Mesothelial cell of epicardium (in vitro differentiated cells): ENCODE results near the gene ANKRD31. TPM values are rescaled to one million over a fixed set of nuclear protein-coding genes. Genes with fewer than 3 reads are reported as not detected.

Experiments
- DNase-seq, 2 experiments: peaks; one replicate each; pipeline ENCODE4 v3.0.0; 2021; ENCODE audit warnings: low spot score in 2 of 2; ENCODE audit not compliant: unreplicated experiment in 2 of 2
- H3K27ac Mint-ChIP-seq: 2 replicates; pipeline ENCODE4 v1.8.0; 2021; ENCODE audit warnings: mixed read lengths
- H3K27me3 Mint-ChIP-seq: 2 replicates; pipeline ENCODE4 v1.8.0; 2021; ENCODE audit warnings: low read depth, mixed read lengths
- H3K36me3 Mint-ChIP-seq: 2 replicates; pipeline ENCODE4 v1.8.0; 2021; ENCODE audit warnings: mixed read lengths
- H3K4me1 Mint-ChIP-seq: 2 replicates; pipeline ENCODE4 v1.8.0; 2021; ENCODE audit warnings: mixed read lengths
- H3K4me3 Mint-ChIP-seq: 2 replicates; pipeline ENCODE4 v1.8.0; 2021; ENCODE audit warnings: mild to moderate bottlenecking, moderate library complexity, mixed read lengths
- H3K9me3 Mint-ChIP-seq: 2 replicates; pipeline ENCODE4 v1.8.0; 2021; ENCODE audit warnings: mixed read lengths
- CTCF ChIP-seq: fragments of 200-600 bp; sonication (generic); IDR thresholded peaks from one replicate; pipeline ENCODE4 v1.5.0; 2021; ENCODE audit warnings: antibody characterized with exemption; ENCODE audit not compliant: unreplicated experiment
- total RNA-seq: library from RNA; stranded (reverse); gene quantifications from 3 replicates; pipeline ENCODE4 v1.2.1, GENCODE V29; 2021

Gene ANKRD31
- total RNA-seq, 1 donor from 2014 or later, result 1.1 TPM

DNA sequence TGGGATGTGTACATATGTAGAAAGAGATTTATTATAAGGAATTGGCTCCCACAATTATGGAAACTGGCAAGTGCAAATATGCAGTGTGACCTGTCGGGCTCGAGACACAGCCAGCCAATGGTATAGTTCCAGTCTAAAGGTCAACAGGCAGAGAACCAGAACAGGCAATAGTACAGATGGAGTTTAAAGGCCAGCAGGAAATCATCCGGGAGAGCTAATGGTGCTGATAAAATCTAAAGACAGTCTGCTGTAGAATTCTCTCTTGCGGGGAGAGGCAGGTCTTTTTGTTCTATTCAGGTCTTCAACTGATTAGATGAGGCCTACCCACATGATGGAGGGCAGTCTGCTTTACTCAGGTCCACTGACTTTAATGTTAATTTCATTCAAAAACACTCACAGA is 21.8 kb downstream of the ANKRD31 start:
- H3K9me3 Mint-ChIP-seq, result peaks cover 37% of the 10 kb centered on the region
- no peak for DNase-seq
- no peak overlapping the region for H3K4me3 Mint-ChIP-seq
- H3K27ac Mint-ChIP-seq, result no peak overlapping the region
- peaks cover 24% of the 10 kb centered on the region for H3K36me3 Mint-ChIP-seq
- no peaks in the 10 kb centered on the region for H3K27me3 Mint-ChIP-seq
- no peak for TF ChIP-seq CTCF
- no peaks in the 10 kb centered on the region for H3K4me1 Mint-ChIP-seq

DNA sequence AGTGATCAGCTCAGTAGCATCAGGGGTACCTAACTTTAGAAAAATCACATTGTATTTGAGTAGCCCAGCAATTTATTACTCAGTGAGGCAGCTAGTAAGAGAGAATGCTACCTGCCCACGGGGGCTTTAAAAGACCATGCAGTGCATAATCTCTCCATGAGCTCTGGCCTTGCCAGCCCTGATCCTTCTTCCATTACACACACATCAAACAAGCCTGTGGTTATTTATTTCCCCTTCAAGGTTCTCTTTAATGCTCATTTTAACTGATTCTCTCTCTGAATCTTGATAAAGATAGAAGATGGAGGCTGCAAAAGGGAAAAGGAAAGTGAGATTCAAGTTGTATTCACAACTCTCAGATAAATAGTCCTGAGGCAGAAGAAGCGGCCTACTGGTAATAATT is 22.3 kb downstream of the ANKRD31 start:
- peaks cover 20% of the 10 kb centered on the region for H3K36me3 Mint-ChIP-seq
- H3K9me3 Mint-ChIP-seq, result peaks cover 31% of the 10 kb centered on the region
- H3K27me3 Mint-ChIP-seq, result no peaks in the 10 kb centered on the region

DNA sequence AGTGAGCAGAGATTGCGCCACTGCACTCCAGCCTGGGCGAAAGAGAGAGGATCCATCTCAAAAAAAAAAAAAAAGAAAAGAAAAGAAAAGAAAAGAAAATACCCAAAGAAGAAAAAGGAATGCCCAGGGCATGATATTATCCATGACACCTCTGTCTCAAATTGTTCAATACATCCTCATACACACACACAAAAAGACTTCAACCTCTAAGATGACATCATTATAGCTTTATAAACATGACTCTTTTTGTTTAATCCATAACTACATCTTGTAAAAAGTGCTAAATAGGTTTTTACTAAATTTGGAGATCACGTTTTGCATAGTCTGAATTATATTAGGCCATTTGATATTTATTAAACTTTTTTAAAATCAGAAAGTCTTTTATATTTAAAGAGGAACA is 33.1 kb downstream of the ANKRD31 start:
- Mint-ChIP-seq H3K27ac (no peak overlapping the region), H3K4me3 (no peak overlapping the region), H3K27me3 (no peaks in the 10 kb centered on the region), H3K9me3 (no peaks in the 10 kb centered on the region), H3K36me3 (no peaks in the 10 kb centered on the region), H3K4me1 (peaks cover 4% of the 10 kb centered on the region)
- no peak for DNase-seq
- no peak for TF ChIP-seq CTCF

More for the DNA sequence above, 22.3 kb downstream of the ANKRD31 start:
- TF ChIP-seq CTCF, result no peak
- H3K4me1 Mint-ChIP-seq, result no peaks in the 10 kb centered on the region
- no peak for DNase-seq
- no peak overlapping the region for H3K27ac Mint-ChIP-seq
- no peak overlapping the region for H3K4me3 Mint-ChIP-seq

DNA sequence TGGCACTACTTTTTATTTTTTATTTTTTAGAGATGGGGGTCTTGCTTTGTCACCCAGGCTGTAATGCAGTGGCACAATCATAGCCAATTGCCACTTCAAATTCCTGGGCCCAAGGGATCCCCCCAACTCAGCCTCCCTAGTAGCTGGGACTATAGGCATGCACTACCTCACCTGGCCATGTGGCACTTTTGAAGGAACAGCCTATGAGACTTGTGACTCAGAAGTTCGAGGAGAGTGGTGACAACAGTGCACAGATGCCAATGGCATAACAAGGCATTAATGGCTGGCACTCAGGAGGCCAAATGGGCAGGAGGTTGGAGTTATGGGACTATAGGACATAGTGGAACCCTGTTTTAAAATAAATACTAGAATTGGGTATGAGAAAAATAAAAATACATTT is 33.7 kb downstream of the ANKRD31 start:
- Mint-ChIP-seq H3K4me1 (peaks cover 4% of the 10 kb centered on the region), H3K36me3 (no peaks in the 10 kb centered on the region), H3K9me3 (no peaks in the 10 kb centered on the region), H3K4me3 (no peak overlapping the region), H3K27ac (no peak overlapping the region), H3K27me3 (no peaks in the 10 kb centered on the region)
- TF ChIP-seq CTCF, result no peak
- no peak for DNase-seq

DNA sequence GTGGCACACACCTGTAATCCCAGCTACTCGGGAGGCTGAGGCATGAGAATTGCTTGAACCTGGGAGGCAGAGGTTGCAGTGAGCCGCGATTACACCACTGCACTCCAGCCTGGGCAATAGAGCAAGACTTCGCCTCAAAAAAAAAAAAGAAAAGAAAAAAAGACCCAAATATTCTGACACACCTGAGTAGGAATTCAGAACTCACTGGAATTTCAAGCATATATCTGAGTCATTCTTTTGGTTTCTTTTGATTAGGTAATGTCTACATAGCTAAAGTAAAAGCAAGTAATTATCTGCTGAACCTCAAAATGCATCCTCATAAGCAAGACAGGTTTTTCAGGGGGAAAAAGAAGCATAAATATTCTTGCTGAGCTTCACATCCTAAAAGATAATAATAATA is 35.9 kb downstream of the ANKRD31 start:
- Mint-ChIP-seq H3K27me3 (no peaks in the 10 kb centered on the region), H3K36me3 (no peaks in the 10 kb centered on the region), H3K4me1 (peaks cover 4% of the 10 kb centered on the region), H3K27ac (no peak overlapping the region), H3K9me3 (no peaks in the 10 kb centered on the region), H3K4me3 (no peak overlapping the region)
- no peak for TF ChIP-seq CTCF
- DNase-seq, result no peak

DNA sequence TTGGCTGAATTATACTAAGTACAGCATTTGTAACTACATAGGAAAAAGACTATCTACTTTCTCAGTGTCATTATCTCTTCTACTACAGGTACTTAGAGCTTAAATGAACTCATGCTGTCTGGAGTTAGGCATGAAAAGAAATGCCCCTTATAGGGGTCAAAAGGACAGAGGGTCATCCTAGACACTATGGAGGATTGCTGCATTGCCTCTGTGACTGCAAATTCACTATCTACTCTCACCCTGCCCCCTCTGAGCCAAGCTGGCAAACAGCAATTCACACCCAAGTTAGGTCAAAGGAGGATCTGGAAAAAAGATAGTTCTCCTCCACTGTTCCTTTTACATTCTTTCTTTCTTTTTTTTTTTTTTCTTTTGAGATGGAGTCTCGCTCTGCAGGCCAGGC is 36.7 kb downstream of the ANKRD31 start:
- no peaks in the 10 kb centered on the region for H3K27me3 Mint-ChIP-seq
- no peak for DNase-seq
- no peak overlapping the region for H3K4me3 Mint-ChIP-seq
- no peaks in the 10 kb centered on the region for H3K36me3 Mint-ChIP-seq
- H3K4me1 Mint-ChIP-seq, result peaks cover 4% of the 10 kb centered on the region
- no peak overlapping the region for H3K27ac Mint-ChIP-seq
- no peaks in the 10 kb centered on the region for H3K9me3 Mint-ChIP-seq
- no peak for TF ChIP-seq CTCF
